NOMO-1 treated with dmso at 0.1 percent for 144 hours (cell line): ENCODE measurements around the gene GOLGA6L10.
"Not testable (repeated sequence)": the region's sequence is repeated elsewhere in the genome, so short reads cannot be mapped to it uniquely, and the experiment has no call there.

Experiments
- DNase-seq: peaks from one replicate; lab custom pipeline; 2025; ENCODE audit not compliant: unreplicated experiment; lab: John Stamatoyannopoulos, UW

Gene GOLGA6L10

GRCh38 chr15:82344421-82344820 is 4.9 kb downstream of the GOLGA6L10 start:
- not testable (repeated sequence) for DNase-seq

DNA sequence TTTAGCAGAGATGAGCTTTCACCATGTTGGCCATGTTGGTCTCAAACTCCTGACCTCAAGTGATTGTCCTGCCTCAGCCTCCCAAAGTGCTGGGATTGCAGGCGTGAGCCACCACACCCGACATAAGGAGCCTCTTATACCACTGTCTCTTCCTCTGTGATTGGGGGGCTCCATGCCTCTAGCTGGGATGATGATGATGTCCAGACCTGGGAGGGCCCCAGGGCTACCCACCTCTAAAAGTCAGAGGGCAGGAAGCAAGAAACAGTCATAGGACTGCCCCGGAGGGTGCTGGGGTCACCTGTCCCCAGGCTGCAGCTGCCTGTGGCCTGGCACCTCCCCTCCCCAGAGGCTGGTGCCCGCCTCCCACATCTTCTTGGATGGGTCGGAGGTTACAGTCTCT is 5.4 kb downstream of the GOLGA6L10 start:
- DNase-seq = not testable (repeated sequence)

- not testable (repeated sequence) for DNase-seq
Measured at GRCh38 chr15:82342632-82343374, 6.5 kb downstream of the GOLGA6L10 start.

DNA sequence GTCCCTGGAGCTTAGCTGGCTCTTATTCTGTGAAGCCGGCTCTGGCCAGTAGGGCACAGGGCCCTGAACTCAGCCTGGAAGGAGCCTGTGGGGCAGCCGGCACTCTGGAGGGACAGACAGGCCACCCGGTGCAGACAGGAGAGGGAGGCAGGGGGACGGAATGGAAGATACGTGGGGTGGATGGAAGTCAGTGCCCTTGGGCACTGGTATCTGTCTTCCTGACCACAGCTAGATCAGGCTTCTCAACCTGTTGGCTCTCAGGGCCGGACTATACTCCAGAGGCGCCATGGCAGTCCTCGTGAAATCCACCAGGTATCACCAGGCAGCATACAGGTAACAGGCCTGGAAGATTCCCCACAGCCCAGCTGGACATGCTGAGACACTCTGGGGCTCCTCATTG is 10.7 kb downstream of the GOLGA6L10 start:
- DNase-seq = not testable (repeated sequence)

GRCh38 chr15:82338053-82338452 is 11.2 kb downstream of the GOLGA6L10 start:
- DNase-seq = not testable (repeated sequence)

- not testable (repeated sequence) for DNase-seq
Measured at GRCh38 chr15:82337051-82337450, 12.2 kb downstream of the GOLGA6L10 start.

DNA sequence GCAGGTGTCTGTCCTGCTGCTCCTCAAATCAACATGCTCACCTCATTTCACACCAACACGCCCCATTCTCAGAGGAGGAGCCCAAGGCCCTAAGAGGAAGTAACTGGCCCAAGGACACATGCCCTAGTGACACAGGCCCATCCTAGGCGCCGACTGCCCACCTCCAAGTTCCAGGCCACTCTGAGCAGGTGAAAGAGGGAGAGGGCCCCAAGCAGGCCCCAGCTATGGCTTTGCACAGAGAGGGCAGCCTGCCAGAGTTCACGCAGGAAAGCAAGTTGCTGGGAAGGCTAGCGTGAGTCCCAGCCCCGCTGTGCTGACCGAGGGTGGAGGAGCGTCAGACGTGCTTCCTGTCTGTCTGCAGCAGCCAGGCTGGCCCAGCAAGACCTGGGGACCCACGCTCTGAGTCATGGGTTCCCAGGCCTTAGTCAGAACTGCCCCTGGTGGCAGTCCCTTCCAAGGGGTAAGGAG is 13.1 kb downstream of the GOLGA6L10 start:
- not testable (repeated sequence) for DNase-seq

DNA sequence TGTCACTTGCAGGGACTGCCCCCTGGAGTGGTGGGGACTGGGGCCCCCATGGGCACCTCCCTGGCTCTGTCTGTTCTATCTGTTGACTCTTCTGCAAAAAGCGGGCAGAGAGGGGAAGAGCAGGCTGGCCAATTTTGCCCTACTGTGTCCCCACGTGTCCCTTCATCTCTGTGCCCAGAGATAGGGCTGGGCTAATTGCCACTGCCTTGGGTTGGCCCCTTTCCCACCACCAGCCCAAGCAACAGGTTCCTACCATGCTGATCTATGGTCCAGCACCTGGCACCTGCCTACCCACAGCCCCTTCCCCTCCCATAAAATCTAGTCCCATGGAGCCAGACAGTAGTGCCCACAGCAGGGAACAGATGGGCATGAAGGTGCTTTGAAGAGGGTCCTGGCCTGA is 14.3 kb downstream of the GOLGA6L10 start:
- DNase-seq = not testable (repeated sequence)

DNA sequence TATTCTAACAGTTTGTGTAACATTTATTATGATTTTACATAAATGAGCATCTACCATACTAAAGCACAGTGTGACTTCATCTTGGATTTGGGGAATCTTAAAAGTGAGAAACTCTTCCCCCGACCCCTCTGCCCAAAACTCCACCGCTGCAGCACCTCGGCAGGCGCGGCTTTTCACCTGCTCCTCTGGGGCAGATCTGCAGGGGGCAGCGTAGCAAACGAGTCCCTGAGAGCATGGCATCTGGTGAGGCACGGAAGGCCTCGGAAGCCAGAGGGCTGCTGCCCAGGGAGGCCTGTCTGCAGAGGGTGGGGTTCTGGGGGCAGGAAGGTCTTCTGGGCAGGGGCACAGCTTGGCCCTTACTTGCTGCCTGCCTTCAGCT is 14.7 kb downstream of the GOLGA6L10 start:
- DNase-seq = not testable (repeated sequence)

DNA sequence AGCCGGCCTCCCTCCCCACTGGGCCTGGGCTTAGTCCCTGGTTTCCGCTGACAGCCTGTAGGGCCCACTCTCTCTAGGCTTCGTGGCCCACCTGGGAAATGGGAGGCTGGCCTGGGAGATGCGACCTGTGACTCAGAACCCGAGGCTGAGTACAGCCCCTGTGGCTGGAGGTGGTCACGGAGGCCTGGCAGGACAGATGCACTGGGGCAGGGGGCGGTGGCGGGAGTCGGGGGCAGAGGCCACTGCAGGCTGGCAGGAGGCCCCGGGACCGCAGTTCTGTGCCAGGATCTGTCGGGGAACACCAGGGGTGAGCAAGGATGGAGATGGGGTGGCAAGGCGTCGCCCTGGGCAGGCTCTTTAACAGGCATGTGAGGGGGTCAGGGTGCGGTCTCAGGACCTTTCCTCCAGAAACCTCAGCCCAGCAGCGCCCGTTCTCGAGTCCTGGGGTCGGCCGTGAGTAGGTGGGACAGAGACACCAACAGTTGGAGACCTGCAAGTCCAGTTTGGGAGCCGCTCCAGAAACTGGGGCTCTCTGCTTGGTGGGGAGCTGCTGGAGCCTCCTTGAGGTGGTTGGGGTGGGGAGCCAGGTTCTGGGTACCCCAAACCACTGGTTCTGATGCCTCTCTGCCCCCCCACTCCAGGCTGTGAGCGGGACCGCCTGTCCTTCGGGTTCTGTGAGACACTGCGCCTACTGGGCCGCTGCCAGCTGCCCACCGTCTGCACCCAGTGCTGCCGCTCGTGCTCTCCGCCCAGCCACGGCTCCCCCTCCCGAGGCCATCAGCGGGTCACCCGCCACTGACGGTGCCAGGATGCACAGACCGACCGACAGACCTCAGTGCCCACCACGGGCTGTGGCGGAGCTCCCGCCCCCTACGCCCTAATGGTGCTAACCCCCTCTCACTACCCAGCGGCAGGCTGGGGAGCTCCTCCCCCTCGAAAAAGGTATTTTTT is 15.4 kb downstream of the GOLGA6L10 start:
- not testable (repeated sequence) for DNase-seq

- DNase-seq = not testable (repeated sequence)
Measured at GRCh38 chr15:82332711-82333602, 16.3 kb downstream of the GOLGA6L10 start.

DNA sequence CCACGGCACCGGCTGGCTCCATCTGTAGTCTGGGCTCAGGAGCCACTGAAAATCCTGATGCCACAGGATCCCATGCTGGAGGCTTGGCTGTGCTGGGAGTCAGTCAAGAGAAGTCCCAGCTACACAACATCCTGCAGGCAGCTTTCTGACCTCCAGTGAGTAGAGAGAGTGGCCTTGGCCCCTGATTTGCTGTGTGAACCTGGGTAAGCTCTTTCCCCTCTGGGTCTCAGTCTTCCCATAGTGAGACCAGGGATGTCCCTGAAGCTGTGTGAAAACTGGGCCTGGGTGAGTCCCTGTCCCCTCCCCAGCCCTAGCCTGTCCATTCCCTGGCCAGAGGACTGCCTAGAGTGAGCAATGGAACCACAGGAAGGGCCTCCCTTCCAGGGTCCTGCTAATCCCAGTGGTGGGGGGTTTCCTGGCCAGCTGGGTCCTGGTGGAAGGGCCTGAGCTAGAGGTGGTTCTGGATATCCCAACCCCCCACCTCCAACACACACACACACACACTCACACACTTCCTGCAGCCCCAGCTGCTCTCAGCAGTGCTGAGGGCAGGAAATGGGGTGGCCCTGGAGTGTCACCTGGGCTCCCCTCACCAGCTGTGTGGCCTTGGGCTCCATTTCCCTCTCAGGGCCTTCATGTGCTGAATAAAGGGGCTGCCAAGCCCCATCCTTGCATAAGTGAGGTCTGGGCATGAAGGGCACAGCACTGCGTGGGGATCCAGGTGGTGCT is 17.5 kb downstream of the GOLGA6L10 start:
- not testable (repeated sequence) for DNase-seq

- DNase-seq = not testable (repeated sequence)
Measured at GRCh38 chr15:82330921-82331320, 18.4 kb downstream of the GOLGA6L10 start.

DNA sequence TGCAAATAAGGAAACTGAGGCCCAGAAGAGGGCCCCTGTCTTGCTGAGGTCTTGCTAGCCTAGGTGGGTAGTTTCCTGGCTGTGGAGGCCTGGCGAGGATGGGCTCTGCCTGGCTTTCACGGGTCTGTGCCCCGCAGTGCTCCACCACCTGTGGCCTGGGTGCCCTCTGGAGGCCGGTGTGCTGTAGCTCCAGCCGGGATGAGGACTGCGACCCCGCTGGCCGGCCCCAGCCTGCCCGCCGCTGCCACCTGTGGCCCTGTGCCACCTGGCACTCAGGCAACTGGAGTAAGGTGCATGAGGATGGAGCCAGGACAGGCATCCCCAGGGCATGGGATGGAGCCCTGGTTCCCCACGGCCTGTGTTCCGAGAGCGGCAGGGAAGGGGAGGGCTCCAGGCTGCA is 20.2 kb downstream of the GOLGA6L10 start:
- not testable (repeated sequence) for DNase-seq

- not testable (repeated sequence) for DNase-seq
Measured at GRCh38 chr15:82327372-82327771, 21.9 kb downstream of the GOLGA6L10 start.

DNA sequence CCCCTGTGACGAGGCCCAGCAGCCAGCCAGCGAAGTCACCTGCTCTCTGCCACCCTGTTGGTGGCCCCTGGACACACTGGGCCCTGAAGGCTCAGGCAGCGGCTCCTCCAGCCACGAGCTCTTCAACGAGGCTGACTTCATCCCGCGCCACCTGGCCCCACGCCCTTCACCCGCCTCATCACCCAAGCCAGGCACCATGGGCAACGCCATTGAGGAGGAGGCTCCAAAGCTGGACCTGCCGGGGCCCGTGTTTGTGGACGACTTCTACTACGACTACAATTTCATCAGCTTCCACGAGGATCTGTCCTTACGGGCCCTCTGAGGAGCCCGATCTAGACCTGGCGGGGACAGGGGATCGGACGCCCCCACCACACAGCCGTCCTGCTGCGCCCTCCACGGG is 22.4 kb downstream of the GOLGA6L10 start:
- not testable (repeated sequence) for DNase-seq

DNA sequence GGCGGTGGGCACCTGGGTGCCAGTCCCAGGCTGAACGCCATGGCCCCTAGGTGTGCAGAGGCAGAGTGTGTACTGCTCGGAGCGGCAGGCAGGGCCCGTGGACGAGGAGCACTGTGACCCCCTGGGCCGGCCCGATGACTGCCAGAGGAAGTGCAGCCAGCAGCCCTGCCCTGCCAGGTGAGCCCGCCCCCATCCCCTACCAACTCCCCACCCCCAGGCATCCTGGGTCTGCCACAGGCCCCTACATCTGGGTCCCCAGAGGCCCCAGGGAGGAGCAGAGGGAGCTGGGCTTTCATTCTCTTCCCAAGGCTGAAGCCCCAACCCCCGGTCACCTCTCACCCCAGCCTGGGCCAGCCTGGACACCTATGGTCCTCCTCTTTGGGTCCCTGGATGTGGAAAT is 23.6 kb downstream of the GOLGA6L10 start:
- DNase-seq = not testable (repeated sequence)

- not testable (repeated sequence) for DNase-seq
Measured at GRCh38 chr15:82324831-82325230, 24.4 kb downstream of the GOLGA6L10 start.

DNA sequence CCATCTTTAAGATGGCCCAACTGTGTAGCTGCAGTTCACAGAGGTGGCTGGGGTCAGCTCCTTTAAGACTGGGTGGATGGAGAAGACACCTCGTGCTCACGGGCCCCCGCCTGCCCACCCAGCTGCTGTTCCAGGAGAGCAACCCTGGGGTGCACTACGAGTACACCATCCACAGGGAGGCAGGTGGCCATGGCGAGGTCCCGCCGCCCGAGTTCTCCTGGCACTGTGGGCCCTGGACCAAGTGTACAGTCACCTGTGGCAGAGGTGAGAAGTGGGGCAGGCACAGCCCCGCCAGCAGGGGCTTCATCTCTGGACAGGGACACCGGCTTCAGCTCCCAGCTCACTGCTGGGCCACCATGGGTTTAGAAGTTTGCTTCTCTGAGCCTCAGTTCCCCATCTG is 26.8 kb downstream of the GOLGA6L10 start:
- DNase-seq = not testable (repeated sequence)

DNA sequence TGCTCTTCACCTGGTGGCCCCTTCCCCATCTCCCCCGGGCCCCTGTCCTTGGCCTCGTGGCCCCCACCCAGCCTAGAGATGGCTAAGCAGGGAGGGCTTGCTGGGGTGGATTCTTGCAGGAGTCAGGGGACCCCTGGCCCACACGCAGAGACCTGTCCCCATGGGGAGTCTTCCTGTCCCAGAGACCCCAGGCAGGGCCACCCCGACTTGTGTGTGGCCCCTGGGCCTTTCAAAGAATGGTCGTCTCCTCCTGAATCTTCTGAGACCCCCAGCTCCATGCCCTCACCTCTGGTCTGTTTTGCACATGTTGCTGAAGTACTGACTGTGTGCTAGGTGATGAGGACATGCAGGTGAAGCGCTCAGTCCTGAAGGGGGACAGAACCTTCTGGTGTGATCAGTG is 28.4 kb downstream of the GOLGA6L10 start:
- not testable (repeated sequence) for DNase-seq
